Activated CD4-positive, alpha-beta T cell treated with anti-CD3 and anti-CD28 coated beads, Interleukin-2, amount 50 U/mL, for 1 hour (primary cell): ENCODE data around the gene CAMK2B.

Experiments
- DNase-seq: peaks from one replicate; pipeline ENCODE4 v3.0.0-alpha.2; 2020

The CAMK2B gene

DNA sequence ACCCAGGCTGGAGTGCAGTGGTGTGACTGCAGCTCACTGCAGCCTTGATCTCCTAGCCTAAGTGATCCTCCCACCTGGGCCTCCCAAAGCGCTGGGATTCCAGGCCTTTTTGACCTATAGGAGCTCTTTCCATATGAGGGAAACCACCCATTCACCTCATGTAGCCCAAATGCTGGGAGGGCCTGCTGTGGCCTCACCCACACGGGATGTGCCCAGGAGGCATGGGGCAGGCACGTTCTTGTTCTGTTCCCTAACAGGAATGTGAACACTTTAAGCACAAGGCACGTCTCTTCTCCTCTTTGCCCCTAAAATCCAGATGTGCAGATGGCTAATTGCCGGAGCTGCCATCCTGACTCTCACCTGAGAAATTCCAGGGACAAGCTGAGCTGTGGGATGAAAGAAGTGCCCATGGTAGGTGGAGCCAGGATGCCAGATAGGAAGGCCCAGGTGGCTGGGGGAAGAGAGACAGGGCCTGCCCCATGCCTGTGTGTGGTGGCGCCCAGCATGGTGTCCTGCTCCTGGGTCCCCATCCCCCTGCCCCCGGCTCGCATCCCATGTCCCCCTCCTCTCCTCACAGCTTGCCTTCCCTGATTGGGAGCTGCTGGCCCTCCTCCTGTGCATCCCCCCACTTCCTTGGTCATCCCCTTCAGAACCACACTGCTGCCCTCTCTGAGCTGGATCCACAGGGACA, 17.3 kb downstream of the CAMK2B start:
- no peak for DNase-seq

GRCh38 chr7:44307301-44307900, 18.0 kb downstream of the CAMK2B start:
- no peak for DNase-seq

GRCh38 chr7:44306606-44307005, 18.8 kb downstream of the CAMK2B start:
- DNase-seq = no peak

- DNase-seq = no peak
These were observed 19.6 kb downstream of the CAMK2B start for GRCh38 chr7:44305564-44306507.

DNA sequence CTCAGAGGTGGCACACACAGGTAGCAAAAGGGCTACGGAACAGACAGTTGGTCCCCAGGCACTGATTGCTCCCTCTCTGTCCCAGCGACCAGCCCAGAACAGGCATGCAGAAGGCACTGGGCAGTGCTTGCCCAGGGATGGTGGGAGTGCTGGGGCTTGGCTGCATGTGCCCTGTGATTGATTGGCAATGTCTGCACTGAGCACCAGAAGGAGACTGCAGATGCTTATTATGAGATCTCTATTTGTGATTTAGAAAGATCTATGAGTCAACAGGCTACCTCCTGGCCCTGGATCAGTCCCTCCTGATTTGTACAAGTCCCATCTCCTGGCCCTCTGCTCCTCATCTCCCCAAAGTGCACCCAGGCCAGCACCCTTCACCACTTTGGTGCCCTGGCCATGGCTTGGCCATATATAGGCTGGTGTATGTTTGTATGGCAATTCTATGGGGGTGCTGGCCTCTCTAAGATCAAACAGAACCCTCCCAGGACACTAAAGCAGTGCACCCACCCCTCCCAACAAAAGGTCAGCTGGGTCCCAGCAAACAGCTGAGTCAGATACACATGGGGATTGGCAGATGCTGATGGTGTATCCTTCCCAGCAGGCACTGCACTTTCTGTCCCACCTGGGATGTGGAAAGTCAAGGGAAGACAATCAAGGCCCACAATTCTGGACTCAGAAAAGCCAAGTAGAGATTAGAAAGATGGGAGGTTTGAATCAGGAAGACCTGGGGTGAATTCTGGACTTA, 30.9 kb downstream of the CAMK2B start:
- no peak for DNase-seq

DNA sequence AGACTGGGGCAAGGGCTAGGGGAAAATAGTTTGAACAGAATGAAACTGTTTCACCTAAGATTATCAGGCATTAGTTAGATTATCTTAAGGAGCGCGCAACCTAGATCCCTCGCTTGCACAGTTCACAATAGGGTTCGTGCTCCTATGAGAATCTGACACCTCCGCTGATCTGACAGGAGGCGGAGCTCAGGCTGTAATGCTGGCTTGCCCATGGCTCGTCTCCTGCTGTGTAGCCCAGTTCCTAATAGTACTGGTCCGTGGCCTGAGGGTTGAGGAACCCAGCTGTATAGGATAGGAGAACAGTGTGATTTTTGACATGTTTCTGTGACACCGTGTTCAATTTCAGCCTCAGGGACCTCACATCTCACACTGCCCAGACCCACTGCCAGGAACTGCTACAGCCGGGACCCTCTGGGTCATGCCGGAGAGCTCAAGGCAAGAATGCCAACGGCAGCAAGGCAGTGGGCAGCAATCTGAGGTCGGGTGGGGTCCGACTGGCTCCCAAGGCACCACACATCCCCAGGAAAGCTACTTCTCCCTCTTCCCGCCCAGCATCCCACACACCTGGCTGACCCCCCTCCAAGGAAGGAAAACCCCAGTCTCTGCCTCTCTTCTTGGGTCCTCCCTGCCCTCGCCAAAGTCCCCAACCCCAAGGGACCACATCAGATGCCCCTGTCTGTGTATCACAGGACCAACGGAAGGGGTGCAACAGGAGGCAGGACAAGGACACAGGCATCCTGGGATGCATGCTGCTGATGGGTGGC, 31.7 kb downstream of the CAMK2B start:
- no peak for DNase-seq

- no peak for DNase-seq
These were observed 32.4 kb downstream of the CAMK2B start for GRCh38 chr7:44292876-44293560.

GRCh38 chr7:44292420-44292817, 33.0 kb downstream of the CAMK2B start:
- no peak for DNase-seq

DNA sequence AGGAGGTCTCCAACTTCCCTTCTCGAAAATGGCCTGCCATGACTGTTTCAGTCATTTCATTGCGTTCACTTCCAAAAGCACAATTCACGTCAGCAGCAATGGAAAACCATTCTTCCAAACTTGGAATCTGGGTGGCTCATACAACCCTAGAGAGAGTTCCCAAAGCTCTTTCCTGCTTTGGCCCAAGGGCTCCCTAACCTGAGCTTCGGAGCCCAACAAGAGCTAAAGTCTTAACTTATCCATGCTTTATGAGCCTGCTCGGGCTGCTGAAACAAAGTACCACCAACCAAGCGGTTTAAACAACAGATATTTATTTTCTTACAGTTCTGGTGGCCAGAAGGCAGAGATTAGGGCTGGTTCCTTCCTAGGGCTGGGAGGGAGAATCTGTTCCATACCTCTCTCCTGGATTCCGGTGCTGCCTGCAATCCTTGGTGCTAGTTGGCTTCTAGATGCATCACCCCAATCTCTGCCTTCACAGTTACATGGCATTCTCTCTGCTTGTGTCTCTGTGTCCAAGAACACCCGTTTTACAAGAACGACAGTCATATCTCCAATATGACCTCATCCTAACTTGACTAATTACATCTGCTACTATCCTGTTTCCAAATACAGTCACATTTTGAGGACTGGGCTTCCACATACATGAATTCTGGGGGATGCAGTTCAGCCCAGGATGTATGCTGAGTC, 33.5 kb downstream of the CAMK2B start:
- no peak for DNase-seq

DNA sequence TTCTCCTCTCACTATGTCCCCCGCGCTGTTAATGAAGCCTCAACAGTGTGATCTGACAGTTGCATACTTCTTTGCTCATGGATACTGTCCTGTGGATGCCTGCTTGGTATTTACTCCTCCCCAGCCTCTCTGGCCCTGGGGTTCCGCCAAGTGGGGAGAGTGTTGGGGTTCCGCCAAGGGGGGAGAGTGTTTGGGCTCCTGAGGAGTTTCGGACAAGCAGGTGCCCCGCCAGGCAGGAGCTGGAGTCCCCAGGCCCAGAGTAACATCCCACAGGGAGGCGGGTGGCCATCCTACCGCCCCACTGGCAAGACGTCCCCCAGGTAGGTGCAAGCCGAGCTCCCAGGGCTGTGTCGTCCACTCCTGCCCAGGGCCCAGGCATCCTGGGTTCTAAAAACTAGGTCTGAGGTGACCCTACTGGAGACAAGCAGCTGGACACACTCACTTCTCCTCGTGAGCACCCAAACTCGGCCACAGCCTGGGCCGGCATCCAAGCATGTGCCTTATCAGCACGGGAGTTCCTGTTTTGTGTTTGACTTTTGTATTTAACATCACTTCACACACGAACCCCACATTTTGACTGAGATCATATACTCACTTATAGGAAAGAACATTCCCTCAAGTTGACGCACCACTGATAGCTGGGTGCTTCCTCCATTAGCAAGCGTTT, 34.2 kb downstream of the CAMK2B start:
- DNase-seq = no peak

- no peak for DNase-seq
These were observed 35.2 kb downstream of the CAMK2B start for GRCh38 chr7:44290252-44290620.

DNA sequence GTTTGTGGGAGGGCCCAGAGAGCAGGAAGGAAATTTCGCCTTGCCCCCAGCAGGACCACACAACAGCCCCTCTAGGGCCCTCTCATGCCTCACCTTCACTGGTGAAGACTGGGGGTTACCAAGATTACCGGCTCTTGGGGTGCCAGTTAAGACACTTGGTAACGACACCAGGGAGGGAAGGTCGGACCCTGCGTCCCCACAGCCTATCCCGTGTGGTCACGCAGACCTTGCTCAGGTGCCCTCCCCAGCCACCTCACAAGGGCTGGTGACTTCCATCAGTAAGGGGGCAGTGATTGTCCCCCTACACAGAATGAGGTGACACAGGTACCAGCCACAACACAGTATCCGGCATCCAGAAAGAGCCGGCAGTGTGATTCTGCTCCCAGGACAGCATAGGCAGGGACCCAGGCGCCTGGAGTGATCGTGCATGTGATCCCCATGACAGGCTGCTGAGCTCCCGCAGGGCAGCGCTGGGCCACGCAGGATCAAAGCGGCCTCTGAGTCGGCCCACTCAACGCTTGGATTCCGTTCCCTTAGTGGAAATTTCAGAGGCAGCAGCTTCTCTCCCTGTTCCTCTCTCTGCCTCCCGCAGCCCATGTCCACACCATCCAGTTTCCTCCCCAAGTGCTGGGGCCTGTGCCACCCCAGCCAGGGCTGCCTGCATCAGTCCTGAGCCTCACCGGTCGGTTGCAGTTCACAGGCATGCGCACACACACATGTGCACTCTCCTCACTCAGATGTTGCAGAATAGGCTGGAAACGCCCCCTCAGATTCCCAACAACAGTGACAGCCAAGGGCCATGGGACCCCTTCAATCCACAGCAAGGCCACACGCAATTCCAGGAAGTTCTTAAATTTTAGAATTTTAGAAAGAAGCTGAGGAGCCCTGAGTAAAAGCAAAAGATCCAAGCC, 35.8 kb downstream of the CAMK2B start:
- DNase-seq = no peak

DNA sequence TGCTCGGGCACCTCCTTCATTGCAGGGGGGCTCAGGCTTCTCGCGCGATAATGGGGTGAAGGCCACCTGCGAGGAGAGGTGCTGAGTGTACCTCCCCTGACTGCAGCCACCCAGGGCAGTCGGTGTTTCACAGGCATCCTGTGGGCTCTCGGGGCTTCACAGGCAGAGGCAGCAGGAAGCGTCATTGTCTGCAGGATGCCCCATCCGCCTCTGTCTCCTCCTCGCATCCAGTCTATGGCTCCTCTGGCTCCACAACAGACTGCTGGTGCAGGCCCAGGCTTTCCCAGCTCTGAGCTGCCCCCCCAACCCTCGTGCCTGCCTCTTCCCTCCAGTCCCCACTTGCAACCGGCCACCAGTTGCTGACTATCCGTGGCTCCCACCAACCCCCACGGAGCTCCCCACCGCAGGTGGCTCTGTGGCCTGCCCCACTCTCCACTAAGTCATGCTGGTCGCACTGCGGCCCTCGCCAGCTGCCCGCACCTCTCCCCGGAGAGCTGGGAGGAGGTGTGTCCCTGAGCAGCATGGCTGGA, 36.5 kb downstream of the CAMK2B start:
- no peak for DNase-seq

- DNase-seq = no peak
These were observed 37.1 kb downstream of the CAMK2B start for GRCh38 chr7:44288381-44288685.

- no peak for DNase-seq
These were observed 37.7 kb downstream of the CAMK2B start for GRCh38 chr7:44287488-44288380.

- DNase-seq = no peak
These were observed 38.5 kb downstream of the CAMK2B start for GRCh38 chr7:44286618-44287487.

GRCh38 chr7:44286182-44286617, 39.2 kb downstream of the CAMK2B start:
- DNase-seq = no peak
